Amniotic epithelial cell (primary cell): ENCODE measurements around the gene DEFB132.

ENCODE experiments used
- DNase-seq: peaks from one replicate; pipeline ENCODE4 v3.0.0-alpha.2; 2010; ENCODE audit warnings: low read depth

Gene DEFB132

GRCh38 chr20:297098-297924 lies 39.8 kb downstream of the DEFB132 start, which contains the start of gene ZCCHC3:
Gene ZCCHC3 (plus strand): TSS chr20:297570. CDS start chr20:297587, 17 bp downstream.
- DNase-seq, result peak; percentile 96

- peak; percentile 62 for DNase-seq
These were observed 40.6 kb downstream of the DEFB132 start for GRCh38 chr20:297925-298775.

- no peak for DNase-seq
These were observed 41.4 kb downstream of the DEFB132 start for GRCh38 chr20:298776-299391.

- DNase-seq, result no peak
These were observed 42.9 kb downstream of the DEFB132 start for GRCh38 chr20:300345-300990.

GRCh38 chr20:301886-302848 lies 44.6 kb downstream of the DEFB132 start:
- DNase-seq, result no peak

- no peak for DNase-seq
These were observed 48.2 kb downstream of the DEFB132 start for GRCh38 chr20:305745-306144.

GRCh38 chr20:308427-309038 lies 51.0 kb downstream of the DEFB132 start:
- no peak for DNase-seq

GRCh38 chr20:309306-309840 lies 51.8 kb downstream of the DEFB132 start:
- DNase-seq, result peak; percentile 48

GRCh38 chr20:309841-310644 lies 52.5 kb downstream of the DEFB132 start:
- DNase-seq, result peak; percentile 98

- DNase-seq, result no peak
These were observed 53.1 kb downstream of the DEFB132 start for GRCh38 chr20:310645-311044.
